Activated T-cell treated with anti-CD3 and anti-CD28 coated beads for 24 hours (primary cell): Measurements from ENCODE around the gene OTOGL.
"Not testable (repeated sequence)": the region's sequence is repeated elsewhere in the genome, so short reads cannot be mapped to it uniquely, and the experiment has no call there.

Experiments
- DNase-seq: peaks from one replicate; pipeline ENCODE4 v3.0.0-alpha.2; 2020; ENCODE audit warnings: low read depth

The OTOGL gene

GRCh38 chr12:80232837-80233236 is 133.5 kb downstream of the OTOGL start:
- no peak for DNase-seq

DNA sequence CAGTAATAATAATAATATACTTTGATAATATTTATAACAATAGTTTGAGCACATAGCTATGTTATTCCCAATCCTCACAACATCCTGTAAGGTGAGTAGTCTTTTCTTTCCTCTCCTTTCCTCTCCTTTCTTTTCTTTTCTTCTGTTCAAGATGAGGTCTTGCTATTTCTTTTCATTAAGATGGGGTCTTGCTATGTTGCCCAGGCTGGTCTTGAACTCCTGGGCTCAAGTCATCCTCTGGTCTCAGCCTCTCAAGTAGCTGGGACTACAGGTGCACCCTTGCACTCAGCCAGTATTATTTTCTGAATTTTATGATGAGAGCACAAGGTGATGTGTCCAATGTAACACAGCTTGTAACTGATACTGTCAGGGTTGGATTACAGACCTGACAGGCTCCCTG is 134.6 kb downstream of the OTOGL start:
- no peak for DNase-seq

GRCh38 chr12:80234667-80235066 is 135.3 kb downstream of the OTOGL start:
- no peak for DNase-seq

- DNase-seq, result no peak
Measured at GRCh38 chr12:80235944-80236343, 136.6 kb downstream of the OTOGL start.

- no peak for DNase-seq
Measured at GRCh38 chr12:80239867-80240266, 140.5 kb downstream of the OTOGL start.

DNA sequence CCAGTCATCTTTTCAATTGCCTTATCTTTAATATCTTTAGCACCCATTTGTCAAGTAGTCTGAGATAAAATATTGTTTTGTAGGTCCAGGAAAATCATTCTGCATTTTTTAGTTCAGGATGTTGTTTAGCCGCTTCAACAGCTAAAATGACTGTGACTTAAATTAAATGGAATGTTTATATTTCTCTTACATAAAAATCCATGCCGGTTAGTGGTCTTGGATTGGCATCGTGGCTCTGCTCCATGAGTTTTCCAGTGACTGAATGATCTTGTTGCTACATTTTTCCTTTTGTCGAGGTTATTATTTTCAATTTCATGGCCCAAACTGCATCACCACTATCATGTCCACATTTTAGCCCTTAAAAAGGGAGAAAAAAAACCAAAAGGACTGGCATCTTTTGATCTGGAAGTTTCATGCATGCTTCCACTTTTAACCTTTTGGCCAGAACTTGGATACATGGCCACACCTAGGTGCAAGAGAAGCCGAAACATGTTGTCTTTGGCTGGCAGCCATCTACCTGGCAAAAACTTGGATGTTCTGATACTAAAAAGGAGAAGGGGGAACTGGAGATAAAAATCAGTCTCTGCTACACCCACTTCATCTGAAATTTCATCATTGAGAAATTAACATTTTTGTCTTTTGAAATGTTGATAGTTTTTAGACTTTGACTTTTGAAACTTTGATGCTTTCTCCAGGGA is 142.4 kb downstream of the OTOGL start:
- DNase-seq, result no peak

GRCh38 chr12:80242321-80242720 is 143.0 kb downstream of the OTOGL start:
- no peak for DNase-seq

DNA sequence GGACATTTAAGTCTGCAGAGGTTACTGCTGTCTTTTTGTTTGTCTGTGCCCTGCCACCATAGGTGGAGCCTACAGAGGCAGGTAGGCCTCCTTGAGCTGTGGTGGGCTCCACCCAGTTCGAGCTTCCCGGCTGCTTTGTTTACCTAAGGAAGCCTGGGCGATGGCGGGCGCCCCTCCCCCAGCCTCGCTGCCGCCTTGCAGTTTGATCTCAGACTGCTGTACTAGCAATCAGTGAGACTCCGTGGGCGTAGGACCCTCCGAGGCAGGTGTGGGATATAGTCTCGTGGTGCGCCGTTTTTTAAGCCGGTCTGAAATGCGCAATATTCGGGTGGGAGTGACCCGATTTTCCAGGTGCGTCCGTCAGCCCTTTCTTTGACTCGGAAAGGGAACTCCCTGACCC is 150.2 kb downstream of the OTOGL start:
- not testable (repeated sequence) for DNase-seq

DNA sequence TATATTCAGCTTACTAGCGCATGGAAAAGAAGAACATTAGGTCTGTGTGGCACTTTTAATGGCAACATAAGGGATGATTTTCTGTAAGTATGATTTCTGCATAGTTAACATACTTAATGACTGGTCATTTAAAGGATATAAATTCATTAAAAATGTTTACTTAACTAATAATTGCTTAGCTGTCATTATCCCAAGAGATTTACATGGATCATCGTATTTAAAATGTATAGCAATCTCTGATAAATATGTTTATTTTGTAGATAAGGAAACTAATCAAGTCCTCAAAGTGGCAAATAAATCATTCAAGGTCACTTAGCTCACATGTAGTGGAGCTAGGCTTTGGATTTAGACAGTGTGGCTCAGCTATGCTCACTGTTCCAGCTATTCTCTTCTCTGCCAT is 158.6 kb downstream of the OTOGL start:
- no peak for DNase-seq

- DNase-seq, result no peak
Measured at GRCh38 chr12:80260269-80260668, 160.9 kb downstream of the OTOGL start.

- no peak for DNase-seq
Measured at GRCh38 chr12:80261403-80261802, 162.1 kb downstream of the OTOGL start.

- DNase-seq, result no peak
Measured at GRCh38 chr12:80262346-80262745, 163.0 kb downstream of the OTOGL start.

DNA sequence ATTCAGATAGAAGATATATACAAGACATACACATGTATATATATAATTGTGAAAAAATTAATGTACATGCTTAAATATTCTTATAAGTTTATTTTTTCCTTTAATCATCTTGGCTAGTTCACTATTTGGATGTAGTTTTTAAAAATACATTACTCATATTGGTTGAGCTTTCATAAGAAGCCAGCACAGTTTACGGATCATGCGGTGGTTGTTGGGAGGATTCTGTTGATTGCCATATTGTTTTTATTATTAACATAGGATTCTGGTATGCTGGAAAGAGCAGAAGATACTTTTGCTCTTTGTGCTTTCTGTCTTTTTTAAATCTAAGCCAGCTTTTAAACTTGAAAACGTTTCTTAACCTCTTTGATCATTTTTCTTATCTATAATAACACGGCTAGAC is 163.4 kb downstream of the OTOGL start:
- no peak for DNase-seq

GRCh38 chr12:80264386-80264785 is 165.0 kb downstream of the OTOGL start:
- DNase-seq, result no peak

- DNase-seq, result no peak
Measured at GRCh38 chr12:80264891-80265290, 165.6 kb downstream of the OTOGL start.

- DNase-seq, result no peak
Measured at GRCh38 chr12:80268924-80269749, 169.8 kb downstream of the OTOGL start.

GRCh38 chr12:80269803-80270552 is 170.6 kb downstream of the OTOGL start:
- DNase-seq, result no peak

- DNase-seq, result no peak
Measured at GRCh38 chr12:80271780-80272179, 172.4 kb downstream of the OTOGL start.

- DNase-seq, result no peak
Measured at GRCh38 chr12:80272387-80272915, 173.1 kb downstream of the OTOGL start.

DNA sequence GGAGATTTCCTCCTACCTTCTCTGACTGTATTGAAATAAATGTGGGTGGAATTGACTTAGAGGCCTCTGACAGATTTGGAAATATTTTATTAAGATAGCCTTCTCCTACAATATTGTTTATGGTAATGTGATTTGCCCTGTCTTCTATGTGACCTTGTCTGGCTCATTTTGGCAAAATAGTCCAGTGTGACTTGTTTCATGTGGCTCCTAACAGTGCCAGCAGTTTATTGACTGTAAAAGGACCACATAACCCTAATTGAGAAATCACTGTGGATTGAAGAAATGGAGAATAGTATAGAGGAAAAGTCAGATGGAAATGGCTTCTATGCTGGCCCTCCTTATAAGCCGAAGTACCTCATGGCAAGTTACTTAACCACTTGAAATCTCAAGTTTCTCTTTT is 173.8 kb downstream of the OTOGL start:
- DNase-seq, result no peak

GRCh38 chr12:80277732-80278131 is 178.4 kb downstream of the OTOGL start:
- no peak for DNase-seq

GRCh38 chr12:80282226-80282625 is 182.9 kb downstream of the OTOGL start:
- DNase-seq, result no peak

DNA sequence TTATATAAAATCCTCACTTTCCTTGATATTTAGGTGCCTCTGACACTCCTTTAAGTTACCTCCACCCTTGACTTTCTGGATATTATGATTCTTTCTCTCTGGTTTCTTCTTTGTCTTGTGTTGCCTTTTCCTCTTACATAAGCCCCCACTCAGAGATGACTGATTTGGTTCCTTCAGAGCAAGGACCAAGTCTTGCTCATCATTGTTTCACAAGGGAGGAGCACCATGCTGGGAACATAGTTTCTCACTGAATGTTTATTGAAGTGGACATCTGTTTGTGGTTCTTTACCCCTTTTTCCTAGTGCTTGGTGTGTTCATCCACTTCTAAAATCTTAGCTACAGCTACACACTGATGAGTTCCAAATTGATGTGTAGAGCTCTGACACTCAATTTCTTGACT is 183.4 kb downstream of the OTOGL start:
- no peak for DNase-seq
